Measurements from ENCODE around the gene CNFN.

Gene CNFN

GRCh38 chr19:42368765-42369164 lies 21.3 kb downstream of the CNFN start:
- Histone ChIP-seq H3K27me3 (ENCODE audit: control insufficient read depth in 1 of 2, insufficient read depth in 1 of 2, low read length in 2 of 2) (no peaks in the 10 kb centered on the region), H2AFZ (ENCODE audit: low read depth, low read length) (no peak overlapping the region), H3K79me1 (replicated peaks; ENCODE audit: low read length, poor library complexity, severe bottlenecking) (no peaks in the 10 kb centered on the region), H2BK12ac (ENCODE audit: low read length in 2 of 2) (no peak overlapping the region), H3K9ac (ENCODE audit: low read length) (no peak overlapping the region), H3K23ac (ENCODE audit: low read length in 2 of 2) (no peak overlapping the region), H3K4me2 (ENCODE audit: low read length, poor library complexity, severe bottlenecking) (no peak overlapping the region), H2AK5ac (ENCODE audit: low read length, severe bottlenecking) (no peak overlapping the region), H3K9me3 (ENCODE audit: control insufficient read depth, low read length) (peaks cover 2% of the 10 kb centered on the region), H2BK15ac (ENCODE audit: low read depth, poor library complexity, severe bottlenecking) (no peak overlapping the region), H2BK5ac (ENCODE audit: low read depth, low read length, poor library complexity, severe bottlenecking) (no peak overlapping the region), H3K27ac (ENCODE audit: low read length, poor library complexity, severe bottlenecking) (no peak overlapping the region), H3K4me3 (ENCODE audit: insufficient read depth in 1 of 2, low read depth in 1 of 2, low read length in 2 of 2) (no peak overlapping the region), H3K4ac (ENCODE audit: low read depth in 1 of 2, low read length in 2 of 2) (no peak overlapping the region), H4K8ac (ENCODE audit: low read length) (no peak overlapping the region), H2BK120ac (ENCODE audit: low read depth, low read length) (no peak overlapping the region), H3K4me1 (ENCODE audit: control insufficient read depth, insufficient read depth, low read depth, low read length) (peaks cover 6% of the 10 kb centered on the region), H3K36me3 (ENCODE audit: control insufficient read depth in 1 of 2, insufficient read depth in 2 of 2, low read depth in 1 of 2, low read length in 2 of 2) (peaks cover 26 to 44% of the 10 kb centered on the region in 2 experiments), H3K14ac (ENCODE audit: low read length in 2 of 2) (no peak overlapping the region), H4K91ac (ENCODE audit: low read length) (no peak overlapping the region), H3K18ac (ENCODE audit: low read depth in 1 of 2, low read length in 2 of 2) (no peak overlapping the region)
- DNase-seq = no peak
- 93% methylated on average over 15 of the region's 15 CpGs for WGBS

- Histone ChIP-seq H3K9me3 (ENCODE audit: control insufficient read depth, low read length) (peaks cover 6% of the 10 kb centered on the region), H2BK15ac (ENCODE audit: low read depth, poor library complexity, severe bottlenecking) (no peak overlapping the region), H3K79me1 (replicated peaks; ENCODE audit: low read length, poor library complexity, severe bottlenecking) (no peaks in the 10 kb centered on the region), H4K91ac (ENCODE audit: low read length) (no peak overlapping the region), H3K23ac (ENCODE audit: low read length in 2 of 2) (no peak overlapping the region), H3K4ac (ENCODE audit: low read depth in 1 of 2, low read length in 2 of 2) (no peak overlapping the region), H3K4me3 (ENCODE audit: insufficient read depth in 1 of 2, low read depth in 1 of 2, low read length in 2 of 2) (no peak overlapping the region), H2AFZ (ENCODE audit: low read depth, low read length) (no peak overlapping the region), H3K4me2 (ENCODE audit: low read length, poor library complexity, severe bottlenecking) (no peak overlapping the region), H3K36me3 (ENCODE audit: control insufficient read depth in 1 of 2, insufficient read depth in 2 of 2, low read depth in 1 of 2, low read length in 2 of 2) (peaks cover 30 to 46% of the 10 kb centered on the region in 2 experiments), H4K8ac (ENCODE audit: low read length) (no peak overlapping the region), H3K14ac (ENCODE audit: low read length in 2 of 2) (no peak overlapping the region), H3K27ac (ENCODE audit: low read length, poor library complexity, severe bottlenecking) (no peak overlapping the region), H2BK12ac (ENCODE audit: low read length in 2 of 2) (no peak overlapping the region), H3K9ac (ENCODE audit: low read length) (no peak overlapping the region), H2AK5ac (ENCODE audit: low read length, severe bottlenecking) (no peak overlapping the region), H3K27me3 (ENCODE audit: control insufficient read depth in 1 of 2, insufficient read depth in 1 of 2, low read length in 2 of 2) (no peaks in the 10 kb centered on the region), H2BK120ac (ENCODE audit: low read depth, low read length) (no peak overlapping the region), H2BK5ac (ENCODE audit: low read depth, low read length, poor library complexity, severe bottlenecking) (no peak overlapping the region), H3K4me1 (ENCODE audit: control insufficient read depth, insufficient read depth, low read depth, low read length) (peaks cover 6% of the 10 kb centered on the region), H3K18ac (ENCODE audit: low read depth in 1 of 2, low read length in 2 of 2) (no peak overlapping the region)
- 92% methylated on average over 11 of the region's 11 CpGs for WGBS
- no peak for DNase-seq
These were observed 21.7 kb downstream of the CNFN start for GRCh38 chr19:42368360-42368759.

- no peak for DNase-seq
- H3K4ac ChIP-seq (ENCODE audit: low read depth in 1 of 2, low read length in 2 of 2) = no peak overlapping the region
- peaks cover 34 to 50% of the 10 kb centered on the region in 2 experiments for H3K36me3 ChIP-seq (ENCODE audit: control insufficient read depth in 1 of 2, insufficient read depth in 2 of 2, low read depth in 1 of 2, low read length in 2 of 2)
- WGBS = 95% methylated on average over 4 of the region's 4 CpGs
- no peak overlapping the region for H3K4me2 ChIP-seq (ENCODE audit: low read length, poor library complexity, severe bottlenecking)
- H4K91ac ChIP-seq (ENCODE audit: low read length) = no peak overlapping the region
- no peaks in the 10 kb centered on the region for H3K79me1 ChIP-seq (replicated peaks; ENCODE audit: low read length, poor library complexity, severe bottlenecking)
- H2BK5ac ChIP-seq (ENCODE audit: low read depth, low read length, poor library complexity, severe bottlenecking) = no peak overlapping the region
- H3K4me1 ChIP-seq (ENCODE audit: control insufficient read depth, insufficient read depth, low read depth, low read length) = peaks cover 7% of the 10 kb centered on the region
- H3K9me3 ChIP-seq (ENCODE audit: control insufficient read depth, low read length) = peaks cover 7% of the 10 kb centered on the region
- no peak overlapping the region for H3K18ac ChIP-seq (ENCODE audit: low read depth in 1 of 2, low read length in 2 of 2)
- no peak overlapping the region for H2BK15ac ChIP-seq (ENCODE audit: low read depth, poor library complexity, severe bottlenecking)
- H3K14ac ChIP-seq (ENCODE audit: low read length in 2 of 2) = no peak overlapping the region
- no peak overlapping the region for H2BK120ac ChIP-seq (ENCODE audit: low read depth, low read length)
- no peaks in the 10 kb centered on the region for H3K27me3 ChIP-seq (ENCODE audit: control insufficient read depth in 1 of 2, insufficient read depth in 1 of 2, low read length in 2 of 2)
- H3K27ac ChIP-seq (ENCODE audit: low read length, poor library complexity, severe bottlenecking) = no peak overlapping the region
- no peak overlapping the region for H3K9ac ChIP-seq (ENCODE audit: low read length)
- no peak overlapping the region for H2AK5ac ChIP-seq (ENCODE audit: low read length, severe bottlenecking)
- H2AFZ ChIP-seq (ENCODE audit: low read depth, low read length) = no peak overlapping the region
- H4K8ac ChIP-seq (ENCODE audit: low read length) = no peak overlapping the region
- H3K23ac ChIP-seq (ENCODE audit: low read length in 2 of 2) = no peak overlapping the region
- H3K4me3 ChIP-seq (ENCODE audit: insufficient read depth in 1 of 2, low read depth in 1 of 2, low read length in 2 of 2) = no peak overlapping the region
- no peak overlapping the region for H2BK12ac ChIP-seq (ENCODE audit: low read length in 2 of 2)
These were observed 22.2 kb downstream of the CNFN start for GRCh38 chr19:42367929-42368328.

- Histone ChIP-seq H3K4me2 (ENCODE audit: low read length, poor library complexity, severe bottlenecking) (no peak overlapping the region), H2BK120ac (ENCODE audit: low read depth, low read length) (no peak overlapping the region), H3K4me1 (ENCODE audit: control insufficient read depth, insufficient read depth, low read depth, low read length) (peaks cover 8% of the 10 kb centered on the region), H4K91ac (ENCODE audit: low read length) (no peak overlapping the region), H3K23ac (ENCODE audit: low read length in 2 of 2) (no peak overlapping the region), H3K4ac (ENCODE audit: low read depth in 1 of 2, low read length in 2 of 2) (no peak overlapping the region), H2BK5ac (ENCODE audit: low read depth, low read length, poor library complexity, severe bottlenecking) (no peak overlapping the region), H3K18ac (ENCODE audit: low read depth in 1 of 2, low read length in 2 of 2) (no peak overlapping the region), H2AFZ (ENCODE audit: low read depth, low read length) (no peak overlapping the region), H3K36me3 (ENCODE audit: control insufficient read depth in 1 of 2, insufficient read depth in 2 of 2, low read depth in 1 of 2, low read length in 2 of 2) (peaks cover 36 to 58% of the 10 kb centered on the region in 2 experiments), H3K27ac (ENCODE audit: low read length, poor library complexity, severe bottlenecking) (no peak overlapping the region), H2BK12ac (ENCODE audit: low read length in 2 of 2) (no peak overlapping the region), H3K9ac (ENCODE audit: low read length) (no peak overlapping the region), H3K27me3 (ENCODE audit: control insufficient read depth in 1 of 2, insufficient read depth in 1 of 2, low read length in 2 of 2) (no peaks in the 10 kb centered on the region), H3K14ac (ENCODE audit: low read length in 2 of 2) (no peak overlapping the region), H4K8ac (ENCODE audit: low read length) (no peak overlapping the region), H3K79me1 (replicated peaks; ENCODE audit: low read length, poor library complexity, severe bottlenecking) (no peaks in the 10 kb centered on the region), H2AK5ac (ENCODE audit: low read length, severe bottlenecking) (no peak overlapping the region), H3K4me3 (ENCODE audit: insufficient read depth in 1 of 2, low read depth in 1 of 2, low read length in 2 of 2) (no peak overlapping the region), H3K9me3 (ENCODE audit: control insufficient read depth, low read length) (peaks cover 7% of the 10 kb centered on the region), H2BK15ac (ENCODE audit: low read depth, poor library complexity, severe bottlenecking) (no peak overlapping the region)
- no peak for DNase-seq
- WGBS = 100% methylated on average over 1 of the region's 1 CpG
These were observed 23.4 kb downstream of the CNFN start for GRCh38 chr19:42366673-42367072.

Measured in mesenchymal stem cell (in vitro differentiated cells and primary cell).